ENCODE results near the gene TRIM59. TPM values are rescaled to one million over a fixed set of nuclear protein-coding genes. Genes with fewer than 3 reads are reported as not detected.

TRIM59 gene
- polyA plus RNA-seq, 2 donors: 2.5 to 3.5 TPM

Other genes with a start within 250 kb of the TRIM59 start
- gene C3orf80, start 224.4 kb downstream of the TRIM59 start, polyA plus RNA-seq: 1 to 10 TPM; 5.5 to 8.8 TPM
- 10 to 100 TPM in 1 of 2 donors, 1 to 10 TPM in 1; 9.2 to 20.5 TPM for gene IFT80, start 50.6 kb downstream of the TRIM59 start, polyA plus RNA-seq
- 10 to 100 TPM; 54.1 to 82.0 TPM for gene SMC4, start 50.1 kb downstream of the TRIM59 start, polyA plus RNA-seq
- gene KPNA4, start 115.8 kb upstream of the TRIM59 start, polyA plus RNA-seq: 10 to 100 TPM; 13.7 to 16.3 TPM
- gene ARL14, start 227.4 kb upstream of the TRIM59 start, polyA plus RNA-seq: 1 to 10 TPM; 1.1 to 1.3 TPM

All from esophagus (tissue), 2 donors.